Activated T-cell treated with anti-CD3 and anti-CD28 coated beads for 4 hours (primary cell): ENCODE data around the gene IRAK1.

Experiments used
- DNase-seq: peaks from one replicate; pipeline ENCODE4 v3.0.0-alpha.2; 2020

The IRAK1 gene

GRCh38 chrX:154019633-154020528, at the start of gene IRAK1:
IRAK1 (minus strand) TSS chrX:154019902; CDS start chrX:154019812, 90 bp downstream.
- DNase-seq = no peak

GRCh38 chrX:154068560-154068959, 48.9 kb upstream of the IRAK1 start:
- DNase-seq = no peak

GRCh38 chrX:154064637-154065435, 45.1 kb upstream of the IRAK1 start:
- DNase-seq = no peak

GRCh38 chrX:154063234-154063633, 43.5 kb upstream of the IRAK1 start:
- DNase-seq = no peak

GRCh38 chrX:154061801-154062200, 42.1 kb upstream of the IRAK1 start:
- no peak for DNase-seq

GRCh38 chrX:154059729-154060245, 40.1 kb upstream of the IRAK1 start:
- DNase-seq = no peak

GRCh38 chrX:154059231-154059630, 39.5 kb upstream of the IRAK1 start:
- no peak for DNase-seq

- DNase-seq = no peak
Measured at GRCh38 chrX:154058214-154058997, 38.7 kb upstream of the IRAK1 start.

GRCh38 chrX:154057791-154058190, 38.1 kb upstream of the IRAK1 start:
- DNase-seq = no peak

- no peak for DNase-seq
Measured at GRCh38 chrX:154056770-154057241, 37.1 kb upstream of the IRAK1 start.

- peak; percentile 60 for DNase-seq
Measured at GRCh38 chrX:154051201-154051810, 31.6 kb upstream of the IRAK1 start.

- DNase-seq = no peak
Measured at GRCh38 chrX:154050113-154050495, 30.4 kb upstream of the IRAK1 start.

- DNase-seq = no peak
Measured at GRCh38 chrX:154049209-154050112, 29.8 kb upstream of the IRAK1 start.

- no peak for DNase-seq
Measured at GRCh38 chrX:154048398-154048797, 28.7 kb upstream of the IRAK1 start.

- DNase-seq = no peak
Measured at GRCh38 chrX:154046940-154047610, 27.4 kb upstream of the IRAK1 start.

GRCh38 chrX:154046031-154046781, 26.5 kb upstream of the IRAK1 start:
- DNase-seq = no peak

GRCh38 chrX:154044091-154044490, 24.4 kb upstream of the IRAK1 start:
- no peak for DNase-seq

- no peak for DNase-seq
Measured at GRCh38 chrX:154043003-154043763, 23.5 kb upstream of the IRAK1 start.

- DNase-seq = no peak
Measured at GRCh38 chrX:154040863-154041262, 21.2 kb upstream of the IRAK1 start.
